Measurements from ENCODE around the gene PRKG1. TPM values are rescaled to one million over a fixed set of nuclear protein-coding genes. Genes with fewer than 3 reads are reported as not detected.

The PRKG1 gene
- total RNA-seq, 1 experiment from 2014 or later = 10.4 TPM

GRCh38 chr10:51789903-51790302 lies 715.6 kb downstream of the PRKG1 start:
- H3K23ac ChIP-seq (ENCODE audit: insufficient read length, low read depth, low read length) = no peak overlapping the region
- no peak overlapping the region for H4K8ac ChIP-seq (replicated peaks; ENCODE audit: insufficient read length, low read depth, low read length)
- H2BK12ac ChIP-seq (ENCODE audit: insufficient read length, low read depth, low read length) = no peak overlapping the region
- no peak overlapping the region for H3K18ac ChIP-seq (ENCODE audit: insufficient read length, low read depth, low read length)
- no peaks in the 10 kb centered on the region for H3K4me1 Mint-ChIP-seq
- H2BK20ac ChIP-seq (ENCODE audit: low read depth, low read length, poor library complexity, severe bottlenecking) = no peak overlapping the region
- H3T11ph ChIP-seq (ENCODE audit: low read length) = no peak overlapping the region
- no peak overlapping the region for H4K91ac ChIP-seq (ENCODE audit: insufficient read length, low read depth, low read length)
- no peaks in the 10 kb centered on the region for H4K20me1 ChIP-seq (ENCODE audit: control insufficient read depth, insufficient read depth, insufficient read length)
- no peak overlapping the region for H4K5ac ChIP-seq (ENCODE audit: insufficient read length, low read depth, low read length)
- H3K27ac ChIP-seq (ENCODE audit: insufficient read length, low read depth, low read length) = no peak overlapping the region
- no peak for DNase-seq
- H3K27me3 Mint-ChIP-seq (ENCODE audit: low read depth) = no peaks in the 10 kb centered on the region
- no peak overlapping the region for H3K56ac ChIP-seq (ENCODE audit: insufficient read length, low read depth, low read length)
- peaks cover 3 to 5% of the 10 kb centered on the region in 2 experiments; a peak in 1 of 5 replicates for H3K9me3 Mint-ChIP-seq
- no peak overlapping the region for H2AK5ac ChIP-seq (ENCODE audit: insufficient read length, low read length)
- H2AFZ ChIP-seq (ENCODE audit: low read length) = no peak overlapping the region
- no peaks in the 10 kb centered on the region for H3K4me1 ChIP-seq (ENCODE audit: insufficient read depth, low read length)
- H3K79me2 ChIP-seq (ENCODE audit: insufficient read depth, low read length) = no peaks in the 10 kb centered on the region
- H3K9me3 ChIP-seq (ENCODE audit: control insufficient read depth, low read depth, low read length) = no peaks in the 10 kb centered on the region
- no peak overlapping the region for H3K9ac ChIP-seq (ENCODE audit: extremely low read depth, insufficient read length, low read length)
- no peak overlapping the region for H3K4me2 ChIP-seq (ENCODE audit: insufficient read depth, insufficient read length, low read length)
- H2BK120ac ChIP-seq (ENCODE audit: low read depth, low read length, poor library complexity, severe bottlenecking) = no peak overlapping the region
- H3K79me1 ChIP-seq (ENCODE audit: insufficient read depth, low read depth, low read length, poor library complexity, severe bottlenecking) = no peaks in the 10 kb centered on the region
- no peak overlapping the region for H3K4me3 Mint-ChIP-seq
- H2BK15ac ChIP-seq (ENCODE audit: low read depth, low read length) = no peak overlapping the region
- no peaks in the 10 kb centered on the region for H3K27me3 ChIP-seq (ENCODE audit: insufficient read depth, low read length)
- no peak overlapping the region for H3K14ac ChIP-seq (ENCODE audit: insufficient read depth, low read length)
- WGBS (ENCODE audit: extremely low coverage, insufficient read length, low lambda C conversion rate) = no CpG with 5 or more reads among the region's 4 CpGs
- H3K4ac ChIP-seq (ENCODE audit: low read depth, low read length) = no peak overlapping the region
- no peak overlapping the region for H3K27ac Mint-ChIP-seq
- H3K36me3 Mint-ChIP-seq (ENCODE audit: insufficient read depth in 1 of 3, low read depth in 3 of 3) = no peaks in the 10 kb centered on the region
- TF ChIP-seq CTCF (conservative IDR thresholded peaks at IDR 0.05) = no peak
- no peak overlapping the region for H2BK5ac ChIP-seq (ENCODE audit: insufficient read length, low read length)
- H3K23me2 ChIP-seq (ENCODE audit: insufficient read length, low read depth, low read length, poor library complexity, severe bottlenecking) = no peaks in the 10 kb centered on the region

Data from H9 (cell line).